Ureter (tissue), 1 donor: Measurements from ENCODE around the gene ENTPD7. TPM values are rescaled to one million over a fixed set of nuclear protein-coding genes. Genes with fewer than 3 reads are reported as not detected.
"Not testable (repeated sequence)": the region's sequence is repeated elsewhere in the genome, so short reads cannot be mapped to it uniquely, and the experiment has no call there.

Experiments
- DNase-seq: peaks from one replicate; pipeline ENCODE4 v3.0.0-alpha.2; 2020; ENCODE audit warnings: low spot score
- total RNA-seq: library from RNA; stranded (reverse); gene quantifications from one replicate; pipeline ENCODE4 v1.2.4, GENCODE V29; 2023
- donor health status: DM: yes; HTN: yes; CAD: no.

The ENTPD7 gene
- total RNA-seq, 1 donor from 2014 or later: 28.0 TPM

DNA sequence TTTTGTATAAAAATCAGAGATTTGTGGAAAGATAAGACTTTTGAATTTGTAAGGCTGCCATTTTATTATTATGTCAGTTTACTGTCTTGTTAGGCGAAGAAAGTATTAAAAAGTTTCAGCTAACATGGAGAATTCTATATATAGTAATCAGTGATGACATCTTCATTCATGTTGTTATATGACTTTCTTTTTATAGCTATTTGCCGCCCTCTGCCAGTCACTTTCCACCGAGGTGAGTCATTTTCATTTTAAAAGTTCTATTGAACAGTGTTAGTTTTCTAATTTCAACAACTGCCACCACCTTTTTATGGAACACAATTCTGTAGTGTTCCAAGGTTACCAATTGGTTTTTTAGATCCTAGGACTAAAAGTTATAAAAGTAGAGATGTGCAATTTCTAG is 84.5 kb downstream of the ENTPD7 start:
- DNase-seq: no peak

DNA sequence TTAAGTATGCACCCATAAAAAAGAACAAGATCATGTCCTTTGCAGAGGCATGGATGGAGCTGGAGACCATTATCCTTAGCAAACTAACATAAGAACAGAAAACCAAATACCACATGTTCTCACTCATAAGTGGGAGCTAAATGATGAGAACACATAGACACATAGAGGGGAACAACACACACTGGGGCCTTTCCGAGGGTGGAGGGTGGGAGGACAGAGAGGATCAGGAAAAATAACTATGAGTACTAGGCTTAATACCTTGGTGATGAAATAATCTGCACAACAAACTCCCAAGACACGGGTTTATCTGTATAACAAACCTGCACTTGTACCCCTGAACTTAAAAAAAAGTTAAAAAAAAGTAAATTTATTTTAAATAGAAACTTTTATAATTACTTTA is 86.9 kb downstream of the ENTPD7 start:
- DNase-seq: not testable (repeated sequence)

DNA sequence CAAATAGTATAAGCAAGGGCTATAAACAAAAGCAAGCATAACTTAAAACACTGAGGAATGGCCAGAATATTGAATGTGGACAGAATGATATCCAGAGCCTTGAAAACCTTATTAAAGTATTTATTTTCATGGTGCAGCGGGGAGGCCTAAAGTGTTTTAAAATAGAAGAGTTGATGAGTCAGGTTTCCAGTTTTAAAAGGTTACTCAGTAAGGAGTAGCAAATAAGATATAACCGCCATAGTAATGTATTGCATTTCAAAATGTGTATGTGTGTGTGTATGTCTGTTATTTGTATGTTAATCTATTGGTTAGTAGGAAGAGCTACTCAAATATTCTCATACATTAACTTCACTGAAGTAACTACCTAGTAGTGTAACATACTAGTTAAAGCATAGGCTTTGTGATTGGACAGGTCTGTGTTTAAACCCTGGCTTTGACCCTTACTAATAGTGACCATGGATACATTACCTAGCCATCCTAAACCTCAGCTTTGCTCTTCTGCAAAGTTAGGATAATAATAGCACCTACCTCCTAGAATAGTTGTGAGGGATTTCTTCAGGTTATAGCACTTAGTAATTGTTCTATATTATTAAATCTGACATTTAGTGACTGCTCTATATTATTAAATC is 89.6 kb downstream of the ENTPD7 start:
- no peak for DNase-seq

DNA sequence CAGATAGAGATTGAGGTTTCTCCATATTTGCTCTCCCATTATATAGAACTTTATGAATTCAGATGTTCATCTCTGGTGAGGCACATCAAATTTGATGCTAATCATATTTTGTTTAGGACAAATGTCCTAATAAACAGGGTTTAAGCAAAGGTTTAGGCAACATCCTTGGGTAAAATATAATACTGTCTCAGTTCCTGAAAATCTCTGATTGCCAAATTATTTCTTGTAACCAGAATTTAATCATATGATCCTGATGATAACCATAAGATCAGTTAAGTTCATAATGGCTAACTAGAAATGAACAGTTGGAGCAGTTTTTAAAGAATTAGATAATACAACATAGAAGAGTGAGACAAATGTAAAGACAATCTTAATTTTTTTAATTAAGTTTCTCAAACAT is 91.3 kb downstream of the ENTPD7 start:
- DNase-seq: no peak

DNA sequence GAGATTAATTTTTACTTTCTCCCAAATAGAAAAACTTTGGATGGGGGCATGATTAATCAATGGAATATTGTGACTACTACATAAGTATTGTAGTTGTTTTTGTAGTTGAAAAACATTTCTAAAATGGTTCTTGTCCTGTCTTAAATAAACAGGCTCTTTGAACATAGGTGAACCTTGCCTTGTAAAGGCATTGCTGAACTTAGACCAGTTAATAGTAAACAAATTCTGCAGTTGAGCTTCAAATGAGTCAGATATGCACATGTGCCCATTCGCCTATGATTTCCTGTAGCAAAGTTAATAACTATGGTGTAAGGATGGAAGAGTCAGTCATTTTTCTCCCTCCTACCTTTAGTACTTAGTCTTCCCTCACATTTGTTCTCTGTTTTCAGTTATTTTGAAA is 95.4 kb downstream of the ENTPD7 start:
- DNase-seq: no peak

Other genes with a start within 250 kb of the ENTPD7 start
- gene GOT1, start 228.9 kb upstream of the ENTPD7 start, total RNA-seq: 41.3 TPM
- gene NKX2-3, start 126.6 kb upstream of the ENTPD7 start, total RNA-seq: not detected
- gene SLC25A28, start 39.1 kb upstream of the ENTPD7 start, total RNA-seq: 54.2 TPM
- gene COX15, start 72.6 kb downstream of the ENTPD7 start, total RNA-seq: 42.2 TPM
- gene CUTC, start 72.7 kb downstream of the ENTPD7 start, total RNA-seq: 18.9 TPM
- gene ABCC2, start 123.1 kb downstream of the ENTPD7 start, total RNA-seq: 1.5 TPM